ENCODE measurements around the gene CACNA1C.

The CACNA1C gene

DNA sequence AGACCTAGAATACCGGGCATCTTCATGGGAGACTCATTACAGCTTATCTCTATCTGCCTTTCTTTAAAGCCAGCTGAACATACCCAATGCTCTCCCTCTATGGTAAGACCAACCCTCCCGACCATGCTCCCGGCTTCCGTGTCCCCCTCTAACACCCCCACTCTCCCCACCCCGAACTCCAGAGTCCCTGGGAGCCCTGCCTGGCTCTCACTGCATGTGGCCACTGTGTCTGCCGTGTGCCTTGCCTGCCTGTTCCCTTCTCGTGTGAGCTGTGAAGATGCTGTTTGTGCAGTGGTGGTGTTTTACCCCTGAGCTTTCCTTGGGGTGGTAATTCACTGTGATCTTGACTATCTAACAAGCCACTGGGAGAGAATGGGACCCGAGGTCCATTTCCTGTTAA lies 595.6 kb downstream of the CACNA1C start:
- DNase-seq (ENCODE audit: low read depth) = no peak

DNA sequence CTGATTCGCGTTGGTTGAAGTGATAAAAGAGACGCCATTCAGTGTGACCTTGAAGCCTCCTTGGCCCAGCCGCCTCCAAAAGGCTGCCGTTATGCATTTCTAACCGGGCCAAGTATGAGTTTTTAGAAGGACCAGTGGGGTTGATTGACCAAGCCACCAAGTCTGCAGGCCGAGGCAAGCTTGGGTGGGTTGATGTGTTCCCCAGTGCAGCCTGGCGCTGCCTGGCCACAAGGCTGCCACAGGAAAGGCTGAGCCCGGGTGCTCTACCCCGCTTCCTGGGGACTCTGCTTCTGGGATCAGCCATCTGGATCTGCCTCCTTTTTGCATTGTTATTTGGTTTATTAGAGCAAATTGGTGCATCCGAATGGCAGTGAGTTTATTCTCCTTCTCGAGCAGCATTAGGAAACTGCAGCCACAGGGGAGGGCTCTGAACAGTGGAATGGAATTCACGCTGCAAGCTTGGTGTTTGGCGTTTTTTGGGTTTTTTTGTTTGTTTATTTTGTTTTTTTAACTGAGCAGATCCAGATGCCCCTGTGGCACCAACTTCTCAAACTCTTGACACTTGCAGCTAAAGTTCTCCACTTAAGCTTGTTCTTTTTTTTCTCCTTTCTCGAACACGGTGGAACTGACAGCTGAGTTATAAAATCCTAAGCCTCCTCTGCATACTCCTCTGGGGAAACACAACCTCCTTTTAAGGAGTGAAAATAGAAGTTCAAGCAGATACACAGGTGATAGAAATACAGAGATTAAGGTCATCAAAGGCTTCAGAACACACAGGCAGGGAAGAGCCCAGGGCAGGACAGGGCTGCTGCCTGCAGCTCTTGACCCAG lies 596.6 kb downstream of the CACNA1C start:
- no peak for DNase-seq (ENCODE audit: low read depth)

DNA sequence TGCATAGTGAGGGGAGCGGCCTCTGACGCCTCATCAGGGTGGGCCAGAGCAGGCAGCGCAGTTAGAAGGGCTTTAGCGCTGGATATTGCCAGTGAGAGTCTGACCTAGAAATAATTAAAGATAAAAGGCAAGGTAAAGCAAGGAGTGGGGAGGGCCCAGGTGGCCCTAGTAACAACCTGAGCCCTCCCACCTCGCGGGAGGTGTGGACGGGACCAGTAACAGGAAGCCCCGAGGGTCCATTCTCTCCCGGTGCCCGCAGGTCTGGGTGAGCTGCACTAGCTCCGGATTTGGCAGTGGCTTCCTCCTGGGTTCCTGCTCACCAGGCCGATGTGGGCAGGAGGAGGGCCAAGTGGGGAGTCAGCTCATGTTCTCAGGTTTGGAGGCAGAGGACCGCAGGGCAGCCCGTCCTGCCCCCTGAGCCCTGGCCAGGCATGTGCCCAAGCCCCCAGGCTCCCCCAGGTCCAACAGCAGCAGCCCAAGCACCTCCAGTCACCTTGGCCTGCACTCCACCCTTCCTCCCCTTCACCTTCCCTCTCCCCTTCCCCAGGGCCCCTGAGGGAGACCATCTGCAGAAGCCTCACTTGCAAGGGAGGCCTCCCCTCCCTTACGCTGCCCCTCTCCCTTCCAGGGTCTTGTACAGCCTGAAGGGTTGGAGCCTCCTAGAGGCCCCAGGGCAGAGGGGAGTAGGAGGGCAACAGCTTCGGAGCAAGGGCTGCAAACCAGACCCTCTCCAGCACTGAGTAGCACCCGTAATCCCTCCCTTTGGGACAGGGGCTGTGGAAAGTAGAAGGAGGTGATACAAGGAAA lies 597.7 kb downstream of the CACNA1C start:
- DNase-seq (ENCODE audit: low read depth) = no peak

DNA sequence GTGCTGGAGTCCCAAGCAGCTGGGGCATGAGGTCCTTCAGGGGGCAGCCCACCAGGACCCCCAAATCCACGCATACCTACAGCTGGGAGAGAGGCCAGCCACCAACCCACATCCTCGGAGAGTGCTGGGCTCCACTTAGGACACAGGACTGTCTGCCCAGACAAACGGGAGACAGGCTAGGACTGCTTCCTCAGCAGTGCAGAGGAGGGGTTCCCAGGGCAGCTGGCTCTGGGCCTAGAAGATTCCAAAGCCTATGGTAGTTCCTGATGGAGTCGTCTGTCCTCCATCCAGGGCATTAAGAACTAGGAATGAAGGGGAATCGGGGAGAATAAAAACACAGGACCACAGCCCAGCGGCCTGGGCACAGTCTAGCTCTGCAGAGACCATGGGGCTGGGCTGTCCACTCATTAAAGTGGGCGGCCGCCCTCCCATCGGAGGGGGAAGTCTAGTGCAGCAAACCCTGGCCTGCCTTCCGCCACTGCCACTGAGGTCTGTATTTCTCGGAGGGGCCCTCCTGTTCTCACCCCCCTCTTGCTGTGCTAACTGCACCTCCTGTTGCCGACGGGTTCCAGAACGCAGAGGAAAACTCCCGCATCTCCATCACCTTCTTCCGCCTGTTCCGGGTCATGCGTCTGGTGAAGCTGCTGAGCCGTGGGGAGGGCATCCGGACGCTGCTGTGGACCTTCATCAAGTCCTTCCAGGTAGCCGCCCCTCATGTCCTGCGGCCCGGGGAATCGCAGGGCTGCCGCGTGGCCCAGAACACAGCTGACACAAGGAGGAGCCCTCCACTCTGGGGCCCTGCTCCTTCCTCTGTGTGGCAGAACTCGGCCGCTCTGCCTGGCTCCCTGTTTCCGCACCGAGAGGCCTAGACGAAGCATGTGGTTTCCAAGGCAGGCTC lies 598.5 kb downstream of the CACNA1C start:
- DNase-seq (ENCODE audit: low read depth) = no peak

DNA sequence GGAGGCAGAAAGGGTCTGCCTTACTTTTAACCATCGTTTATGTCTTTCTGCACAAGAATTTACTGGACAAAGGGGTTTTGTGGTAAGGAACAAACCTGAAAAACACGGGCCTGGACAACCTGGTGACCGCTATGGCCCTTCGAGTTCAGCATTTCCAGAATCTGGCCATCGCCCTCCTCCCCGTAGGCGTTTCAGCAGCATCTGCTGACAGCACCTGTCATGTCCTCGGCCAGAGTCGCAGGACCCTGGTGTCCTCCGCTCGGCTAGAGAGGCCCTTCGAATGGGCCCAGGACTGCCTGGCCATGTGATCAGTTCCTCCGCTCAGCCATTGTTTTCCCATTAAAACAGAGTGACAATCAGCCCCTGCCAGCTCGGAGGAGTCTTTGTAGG lies 599.2 kb downstream of the CACNA1C start:
- DNase-seq (ENCODE audit: low read depth) = no peak

DNA sequence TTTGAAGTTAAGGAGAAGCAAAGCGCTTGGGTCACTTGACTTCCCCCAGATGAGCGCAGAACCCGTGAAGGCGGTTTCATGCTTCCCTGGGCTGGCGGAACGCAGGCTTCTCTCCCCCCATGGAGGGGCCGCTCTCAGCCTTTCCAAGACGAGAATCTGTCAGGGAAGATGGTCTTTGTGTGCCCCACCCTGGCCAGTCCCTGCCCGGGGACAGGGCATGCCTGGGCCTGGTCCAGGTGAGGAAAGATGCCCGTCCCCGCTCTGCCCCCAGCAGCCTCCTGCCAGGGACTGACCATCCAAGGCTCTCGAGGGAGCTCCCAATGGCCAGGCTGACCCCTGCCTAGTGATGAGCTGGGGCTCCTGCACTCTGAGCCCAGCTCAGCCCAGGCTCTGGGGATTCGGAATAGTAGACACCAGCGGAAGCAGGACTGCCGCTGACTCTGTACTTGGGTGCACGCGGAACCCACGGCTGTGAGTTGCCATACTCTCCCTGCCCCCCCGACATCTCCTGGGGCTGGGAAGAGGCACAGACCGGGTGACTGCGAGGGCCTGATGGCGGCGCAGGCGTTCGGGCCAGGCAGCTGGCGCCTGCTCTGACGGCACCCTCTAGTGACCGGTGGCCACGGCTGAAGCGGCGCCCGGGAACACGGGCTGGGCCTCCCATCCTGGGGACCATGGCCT lies 599.8 kb downstream of the CACNA1C start:
- no peak for DNase-seq (ENCODE audit: low read depth)

DNA sequence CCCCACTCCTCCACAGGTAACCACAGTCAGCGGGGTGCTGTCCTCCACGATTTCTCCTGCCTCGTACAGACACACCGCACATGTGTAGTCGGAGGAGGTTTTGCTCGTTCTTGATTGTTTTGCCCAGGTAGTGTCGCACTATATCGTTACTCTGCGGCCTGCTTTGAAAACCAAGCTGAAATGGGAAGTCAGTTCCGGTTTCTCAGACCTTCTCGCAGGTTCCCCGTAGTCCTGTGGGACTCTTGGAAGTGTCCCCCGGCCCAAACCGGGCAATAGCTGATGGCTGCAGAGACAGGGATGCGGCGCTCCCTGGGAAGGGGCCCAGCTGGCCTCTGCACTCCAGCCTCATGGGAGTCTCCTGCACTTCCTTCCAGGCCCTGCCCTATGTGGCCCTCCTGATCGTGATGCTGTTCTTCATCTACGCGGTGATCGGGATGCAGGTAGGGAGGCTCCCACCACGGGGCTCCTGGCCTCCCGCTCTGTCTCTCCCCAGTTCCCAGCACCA lies 600.7 kb downstream of the CACNA1C start:
- no peak for DNase-seq (ENCODE audit: low read depth)

DNA sequence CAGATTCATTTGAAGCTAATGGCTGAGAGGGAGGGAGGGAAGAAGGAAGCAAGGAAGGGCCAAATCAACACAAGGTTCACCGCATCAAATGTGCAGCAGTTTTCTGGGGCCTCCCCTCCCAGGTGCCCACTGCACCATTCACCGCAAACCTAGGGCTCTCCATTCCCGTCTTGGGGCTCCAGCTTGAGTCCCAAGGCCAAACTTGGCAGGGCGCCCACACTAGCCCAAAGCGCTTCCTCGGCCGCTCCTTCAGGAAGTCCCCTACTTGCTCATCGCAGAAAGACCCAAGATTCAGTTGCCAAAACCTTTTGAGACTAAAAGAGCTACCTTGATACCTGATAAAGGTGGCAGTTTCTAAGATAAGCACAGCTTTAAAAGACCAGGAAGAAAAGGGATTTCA lies 601.5 kb downstream of the CACNA1C start:
- no peak for DNase-seq (ENCODE audit: low read depth)

DNA sequence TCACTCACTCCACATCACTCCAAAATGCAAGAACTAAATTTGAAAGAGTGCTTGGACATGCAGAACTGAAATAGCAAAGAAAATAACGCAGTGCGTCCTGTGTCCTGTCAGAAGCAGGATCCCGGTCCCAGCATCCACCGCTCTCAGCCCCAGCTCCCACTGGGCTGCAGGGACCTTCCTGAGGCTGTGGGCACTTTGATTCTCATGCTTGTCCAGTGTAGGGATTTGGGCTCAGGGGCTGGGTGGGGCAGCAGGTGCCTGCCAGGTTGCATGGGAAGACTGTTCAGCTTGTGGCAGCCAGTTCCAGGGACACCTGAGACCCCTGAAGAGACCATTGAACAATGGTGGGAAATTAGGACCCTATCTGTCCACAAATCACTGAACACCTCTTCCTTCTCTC lies 602.0 kb downstream of the CACNA1C start:
- no peak for DNase-seq (ENCODE audit: low read depth)

DNA sequence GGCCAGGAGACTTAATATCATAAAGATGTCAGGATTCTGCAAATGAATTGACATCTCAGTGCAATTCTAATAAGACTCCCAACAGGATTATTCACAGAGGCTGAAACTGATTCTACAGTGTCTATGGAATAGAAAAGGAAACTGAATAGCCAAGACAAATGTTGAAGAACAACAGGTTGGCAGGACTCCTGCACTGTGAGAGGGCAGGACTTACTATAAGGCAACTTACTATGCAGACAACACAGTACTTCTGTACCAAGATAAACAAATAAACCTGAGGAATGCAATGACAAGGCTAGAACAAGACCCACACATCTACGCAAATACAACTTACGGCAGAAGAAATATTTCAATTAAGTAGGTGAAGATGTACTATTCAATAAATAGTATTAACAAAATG lies 609.7 kb downstream of the CACNA1C start:
- no peak for DNase-seq (ENCODE audit: low read depth)

DNA sequence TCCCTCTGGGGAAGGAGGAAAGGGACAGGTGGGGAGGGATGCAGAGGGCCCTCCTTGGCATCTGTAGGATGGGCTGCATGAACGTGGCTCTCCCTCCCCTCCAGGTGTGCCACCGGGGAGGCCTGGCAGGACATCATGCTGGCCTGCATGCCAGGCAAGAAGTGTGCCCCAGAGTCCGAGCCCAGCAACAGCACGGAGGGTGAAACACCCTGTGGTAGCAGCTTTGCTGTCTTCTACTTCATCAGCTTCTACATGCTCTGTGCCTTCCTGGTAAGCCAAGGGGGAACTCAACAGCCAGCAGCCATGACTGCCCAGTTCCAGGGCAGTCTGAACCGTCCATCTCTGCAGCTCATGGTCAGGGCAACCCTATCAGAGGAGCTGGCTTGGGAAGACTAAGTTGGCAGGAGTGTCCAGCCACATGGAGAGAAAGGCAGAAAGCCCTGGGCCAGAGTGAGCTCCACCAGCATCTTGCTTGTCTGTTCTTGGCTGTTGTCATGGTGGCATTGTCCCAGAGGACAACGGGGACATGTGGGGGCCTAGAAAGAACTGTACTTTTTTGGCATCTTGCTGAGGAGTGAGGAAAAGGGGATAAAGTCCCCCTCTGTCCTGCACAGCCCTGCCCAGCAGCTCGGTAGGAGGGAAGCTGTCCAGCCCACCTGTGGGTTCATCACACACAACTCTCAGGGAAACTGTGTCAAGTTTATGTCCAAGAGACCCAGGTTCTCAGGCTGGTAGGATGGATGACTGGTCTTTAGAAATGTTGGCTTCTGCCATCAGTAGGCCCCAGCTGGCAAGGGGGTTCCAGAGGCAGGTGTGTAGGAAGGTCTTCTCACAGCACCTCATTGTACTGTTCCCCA lies 612.2 kb downstream of the CACNA1C start:
- DNase-seq (ENCODE audit: low read depth) = no peak

DNA sequence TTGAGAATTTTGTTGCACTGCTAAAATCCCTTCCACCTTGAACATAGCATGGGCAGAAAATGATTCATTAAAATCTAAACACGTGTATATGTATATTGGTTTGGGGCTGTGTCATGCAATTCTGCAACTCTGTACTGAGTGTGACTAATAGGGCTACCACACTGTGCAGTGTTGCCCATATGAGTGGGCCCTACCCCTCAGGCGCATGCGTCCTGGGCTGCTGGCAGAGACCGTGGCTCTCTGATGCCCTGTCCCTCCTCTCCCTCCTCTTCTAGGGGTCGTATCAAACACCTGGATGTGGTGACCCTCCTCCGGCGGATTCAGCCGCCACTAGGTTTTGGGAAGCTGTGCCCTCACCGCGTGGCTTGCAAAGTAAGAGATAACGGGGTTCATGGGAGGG lies 613.6 kb downstream of the CACNA1C start:
- no peak for DNase-seq (ENCODE audit: low read depth)

DNA sequence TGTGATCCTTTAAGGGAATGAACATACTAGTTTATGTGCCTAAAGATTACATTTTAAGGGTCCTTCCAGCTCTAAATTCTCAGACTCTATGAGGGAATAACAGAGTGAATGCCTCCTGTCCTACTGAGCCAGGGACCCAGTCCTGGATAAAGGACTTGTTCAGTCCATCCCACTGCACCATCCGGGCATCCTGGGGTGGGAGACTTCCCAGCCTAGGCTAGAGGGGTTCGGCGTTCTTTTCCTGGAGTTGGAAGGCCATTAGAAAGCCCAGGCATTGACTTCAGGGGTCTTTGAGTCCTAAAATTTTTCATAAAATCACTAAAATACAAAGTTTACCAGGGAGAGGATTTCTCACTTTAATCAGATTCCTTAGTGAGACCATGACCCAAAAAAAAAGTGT lies 614.1 kb downstream of the CACNA1C start:
- no peak for DNase-seq (ENCODE audit: low read depth)

DNA sequence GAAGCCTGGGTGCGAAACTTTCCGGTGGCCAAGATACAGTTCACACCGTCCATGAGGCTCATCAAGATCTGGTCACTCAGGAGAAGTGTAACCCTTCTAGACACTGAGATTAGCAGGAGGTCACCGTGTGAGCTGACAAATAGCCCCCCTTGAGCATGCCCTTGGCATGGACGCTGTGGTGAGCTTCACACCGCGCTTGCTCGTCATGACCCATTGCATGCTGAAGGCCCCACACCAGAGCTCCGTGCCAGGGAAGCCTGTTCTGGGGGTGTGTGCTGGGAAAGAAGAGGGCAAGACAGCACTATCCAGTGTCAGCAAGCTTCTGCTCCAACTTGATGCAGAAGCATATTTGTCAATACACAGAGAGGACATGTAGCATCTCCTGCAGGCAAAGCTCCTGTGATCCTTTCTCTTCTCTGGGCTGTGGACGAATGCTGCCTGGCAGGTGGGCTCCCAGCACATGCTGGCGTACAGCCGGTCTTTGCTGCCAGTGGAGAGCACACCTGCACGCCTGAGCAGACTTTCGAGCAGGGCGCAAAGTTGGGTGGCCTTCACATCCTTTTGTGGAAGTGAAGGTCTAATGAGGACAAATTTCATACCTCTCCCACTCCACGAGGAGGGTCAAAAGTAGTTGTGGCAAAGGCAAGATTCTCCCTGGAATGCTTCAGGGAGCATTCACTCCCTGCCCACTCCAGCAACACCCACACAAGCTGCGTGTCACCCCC lies 615.1 kb downstream of the CACNA1C start:
- DNase-seq (ENCODE audit: low read depth) = no peak

DNA sequence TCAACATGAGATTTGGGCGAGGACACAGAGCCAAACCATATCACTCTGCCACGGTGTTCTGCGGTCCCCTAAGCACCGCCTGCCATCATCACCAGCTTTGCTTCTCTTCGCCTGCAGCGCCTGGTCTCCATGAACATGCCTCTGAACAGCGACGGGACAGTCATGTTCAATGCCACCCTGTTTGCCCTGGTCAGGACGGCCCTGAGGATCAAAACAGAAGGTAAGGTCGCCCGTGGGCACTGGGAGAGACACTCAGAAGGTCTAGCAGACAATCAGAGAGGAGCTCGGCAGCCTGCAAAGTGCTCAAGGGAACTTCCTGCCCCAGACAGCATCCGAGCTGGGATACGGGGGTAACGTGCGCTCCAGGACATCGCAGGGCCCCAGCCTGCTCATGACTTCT lies 616.0 kb downstream of the CACNA1C start:
- DNase-seq (ENCODE audit: low read depth) = no peak

DNA sequence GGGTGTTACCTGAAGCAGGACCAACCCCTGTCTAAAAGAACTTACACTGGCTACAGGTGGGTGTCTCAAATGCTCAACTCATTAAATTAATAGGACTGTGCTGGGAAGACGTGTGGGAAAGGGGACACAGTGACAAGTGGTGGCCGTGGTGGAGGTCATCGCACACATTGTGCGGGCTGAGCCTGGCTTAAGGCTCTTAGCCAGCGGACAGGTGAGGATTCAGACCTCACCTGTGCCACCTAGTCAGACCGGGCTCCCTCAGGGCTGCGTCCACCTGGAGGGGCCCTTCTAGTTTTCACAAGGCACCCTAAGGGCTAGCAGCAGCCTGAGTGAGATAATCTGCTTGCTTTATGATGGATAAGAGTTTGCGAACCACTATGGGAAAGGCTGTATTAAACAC lies 616.8 kb downstream of the CACNA1C start:
- no peak for DNase-seq (ENCODE audit: low read depth)

DNA sequence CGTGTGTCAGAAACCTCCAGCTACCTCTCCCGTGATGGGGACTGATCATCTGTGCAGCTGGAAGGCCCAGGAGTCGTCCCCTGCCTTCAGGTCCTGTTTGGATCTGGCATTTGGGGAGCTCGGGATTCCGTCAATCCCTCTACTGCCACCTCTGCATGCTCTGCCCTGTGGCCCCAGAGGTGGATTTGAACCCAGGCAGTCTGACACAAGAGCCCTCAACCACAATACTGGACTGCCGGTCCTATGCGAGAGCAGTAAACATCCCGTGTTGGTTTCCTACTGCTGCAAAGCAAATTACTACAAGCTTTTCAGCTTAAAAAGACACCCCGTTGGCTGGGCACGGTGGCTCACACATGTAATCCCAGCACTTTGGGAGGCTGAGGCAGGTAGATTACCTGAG lies 620.1 kb downstream of the CACNA1C start:
- no peak for DNase-seq (ENCODE audit: low read depth)

DNA sequence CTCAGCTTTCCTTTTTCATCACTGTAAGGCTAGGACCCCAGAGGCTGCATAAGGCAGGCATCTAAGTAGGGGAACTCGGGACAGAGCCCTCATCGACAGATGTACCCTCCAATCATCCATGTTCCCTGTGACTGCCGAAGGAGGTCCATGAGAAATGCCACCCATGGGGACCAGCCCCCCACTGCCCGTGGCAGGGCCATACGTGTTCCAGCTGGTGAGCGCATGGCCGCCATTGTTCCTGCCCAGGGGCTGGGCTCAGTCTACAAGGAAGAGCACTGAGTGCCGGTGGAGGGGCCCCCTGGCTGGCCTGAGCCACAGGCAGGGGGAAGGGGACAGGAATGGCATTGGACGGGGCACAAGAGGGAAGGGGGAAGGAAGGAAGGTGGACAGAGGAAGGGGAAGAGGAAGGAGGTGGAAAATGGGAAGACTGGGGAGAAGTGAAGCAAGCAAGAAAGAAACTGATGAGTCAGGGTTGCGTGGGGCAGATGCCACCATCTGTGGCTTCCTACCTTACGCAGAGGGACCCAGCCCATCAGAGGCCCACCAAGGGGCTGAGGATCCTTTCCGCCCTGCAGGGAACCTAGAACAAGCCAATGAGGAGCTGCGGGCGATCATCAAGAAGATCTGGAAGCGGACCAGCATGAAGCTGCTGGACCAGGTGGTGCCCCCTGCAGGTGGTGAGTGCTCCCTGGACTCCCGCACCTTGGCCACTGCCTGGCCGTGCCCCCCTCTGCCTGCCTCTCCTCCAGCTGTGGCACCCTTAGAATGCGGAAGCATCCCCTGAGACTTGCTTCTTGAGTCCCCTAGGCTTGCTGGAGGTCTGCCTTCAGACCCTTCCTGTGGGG lies 621.4 kb downstream of the CACNA1C start:
- DNase-seq (ENCODE audit: low read depth) = no peak

DNA sequence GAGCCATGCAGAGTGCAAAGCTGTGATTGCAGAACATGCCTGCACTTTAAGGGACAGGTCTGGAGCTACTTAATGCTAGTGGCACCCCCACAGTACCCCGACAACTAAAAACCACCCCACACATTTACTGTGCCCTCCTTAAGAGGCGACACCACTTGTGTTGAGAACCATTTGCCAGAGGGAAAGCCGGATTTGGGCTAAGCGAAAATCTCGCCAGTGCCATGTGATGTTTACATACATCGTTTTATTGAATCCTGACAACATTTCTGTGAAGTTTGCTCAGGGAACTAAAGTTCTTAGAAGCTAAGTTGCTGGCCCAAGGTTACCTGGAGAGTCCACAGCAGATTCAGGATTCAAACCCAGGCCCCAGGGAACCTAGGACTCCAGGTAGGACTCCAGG lies 623.0 kb downstream of the CACNA1C start:
- no peak for DNase-seq (ENCODE audit: low read depth)

Data from stimulated activated CD8-positive, alpha-beta memory T cell treated with anti-CD3 and anti-CD28 coated beads, Interleukin-15, amount 100 ng/mL, for 24 hours (primary cell).